Rectal smooth muscle tissue (tissue), 1 donor: ENCODE measurements around the gene SEM1.
"Not testable (repeated sequence)": the region's sequence is repeated elsewhere in the genome, so short reads cannot be mapped to it uniquely, and the experiment has no call there.

Experiments
- H3K27ac ChIP-seq: one replicate; pipeline ENCODE4 v1.7.0; 2013; ENCODE audit warnings: low read depth, low read length, inconsistent platforms
- H3K27me3 ChIP-seq: one replicate; pipeline ENCODE4 v1.7.0; 2013; ENCODE audit warnings: low read length; ENCODE audit not compliant: control insufficient read depth, insufficient read depth
- H3K36me3 ChIP-seq: one replicate; pipeline ENCODE4 v1.7.0; 2013; ENCODE audit warnings: low read length; ENCODE audit not compliant: control insufficient read depth, insufficient read depth
- H3K4me1 ChIP-seq: one replicate; pipeline ENCODE4 v1.7.0; 2013; ENCODE audit warnings: low read length; ENCODE audit not compliant: control insufficient read depth, insufficient read depth
- H3K4me3 ChIP-seq: one replicate; pipeline ENCODE4 v1.7.0; 2013; ENCODE audit warnings: low read length
- H3K9ac ChIP-seq: one replicate; pipeline ENCODE4 v1.7.0; 2013; ENCODE audit warnings: low read length

Gene SEM1

DNA sequence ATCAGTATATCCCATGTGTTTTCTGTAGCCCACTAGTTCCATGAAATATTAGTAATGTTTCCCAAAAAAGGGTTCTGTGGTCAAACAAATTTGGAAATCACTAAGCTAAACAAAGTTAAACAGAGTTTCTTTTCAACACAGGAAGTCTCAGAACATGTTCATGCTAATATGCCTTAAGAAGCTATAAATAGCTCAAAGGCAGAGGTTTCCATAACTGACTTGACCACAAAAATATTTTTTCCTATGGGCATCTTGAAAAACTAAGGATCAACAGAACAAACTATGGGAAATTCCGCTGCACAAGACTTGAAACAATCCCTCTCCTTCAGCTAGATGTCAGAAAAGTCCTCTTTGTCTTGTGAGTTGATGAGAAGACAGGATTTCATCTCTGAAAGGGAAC lies 59.7 kb downstream of the SEM1 start:
- H3K9ac ChIP-seq = no peak overlapping the region
- H3K27me3 ChIP-seq = no peaks in the 10 kb centered on the region

DNA sequence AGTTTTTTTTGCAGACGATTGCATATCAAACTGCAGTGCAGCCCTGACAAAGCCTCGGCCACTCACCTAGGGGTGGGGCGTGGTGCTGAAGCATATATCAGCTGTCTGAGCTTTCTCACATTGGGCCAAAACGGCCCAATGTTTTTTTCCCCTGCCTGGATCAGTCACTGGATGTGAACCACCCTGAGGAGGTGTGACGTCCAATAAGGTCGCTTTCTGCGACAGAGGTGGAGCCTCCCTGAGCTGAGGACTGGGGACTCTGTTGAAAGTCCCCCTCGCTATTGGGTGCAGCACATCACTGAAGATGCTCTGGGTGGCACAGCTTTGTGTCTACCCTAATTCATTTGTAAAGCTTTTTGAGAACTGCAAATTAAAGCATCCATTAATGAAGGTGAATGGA lies 60.9 kb downstream of the SEM1 start:
- no peak overlapping the region for H3K9ac ChIP-seq
- H3K36me3 ChIP-seq = peaks cover 3% of the 10 kb centered on the region
- no peaks in the 10 kb centered on the region for H3K4me1 ChIP-seq
- no peak overlapping the region for H3K4me3 ChIP-seq
- no peaks in the 10 kb centered on the region for H3K27me3 ChIP-seq
- no peak overlapping the region for H3K27ac ChIP-seq

More for the DNA sequence above, 59.7 kb downstream of the SEM1 start:
- Histone ChIP-seq H3K4me1 (no peaks in the 10 kb centered on the region), H3K27ac (no peak overlapping the region), H3K4me3 (no peak overlapping the region), H3K36me3 (peaks cover 3% of the 10 kb centered on the region)

DNA sequence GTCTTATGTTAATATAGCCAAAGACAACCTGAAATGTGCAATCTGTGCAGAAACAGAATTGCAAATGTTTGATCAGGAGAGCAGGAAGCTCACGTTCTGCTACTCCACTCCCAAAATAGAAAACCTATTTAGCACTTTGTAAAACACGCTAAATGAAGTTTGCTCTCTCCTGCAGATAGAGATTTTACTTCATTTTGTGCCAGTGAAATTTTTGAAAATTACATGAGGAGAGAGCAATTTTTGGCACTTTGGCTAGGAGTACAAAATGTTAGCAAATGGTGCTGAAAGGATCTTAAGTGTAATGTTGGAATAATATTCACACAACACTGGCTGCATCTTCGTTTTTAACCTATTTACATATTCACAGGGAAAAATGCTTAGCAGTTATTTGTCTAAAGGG lies 61.9 kb downstream of the SEM1 start:
- no peak overlapping the region for H3K27ac ChIP-seq
- H3K4me3 ChIP-seq = no peak overlapping the region
- H3K36me3 ChIP-seq = peaks cover 3% of the 10 kb centered on the region
- no peaks in the 10 kb centered on the region for H3K4me1 ChIP-seq
- H3K9ac ChIP-seq = no peak overlapping the region
- no peaks in the 10 kb centered on the region for H3K27me3 ChIP-seq

DNA sequence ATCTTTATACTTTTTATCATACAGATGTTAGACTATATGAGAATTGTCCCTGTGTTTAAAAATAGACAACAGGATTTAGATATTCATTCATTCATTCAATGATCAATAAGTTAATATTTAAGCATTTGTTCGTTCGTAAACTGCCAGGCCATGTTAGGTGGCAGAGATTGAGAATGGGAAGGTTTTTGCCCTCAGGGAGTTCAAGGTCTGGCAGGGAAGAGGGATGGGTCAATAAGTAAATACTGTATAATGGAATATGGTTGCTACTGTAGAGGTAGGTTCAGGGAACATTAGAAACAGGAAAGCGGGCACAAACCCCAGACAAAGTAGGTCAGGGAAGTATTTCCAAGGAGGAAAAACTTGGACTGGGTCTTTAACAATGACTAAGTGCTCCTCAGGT lies 64.6 kb downstream of the SEM1 start:
- H3K9ac ChIP-seq = no peak overlapping the region

DNA sequence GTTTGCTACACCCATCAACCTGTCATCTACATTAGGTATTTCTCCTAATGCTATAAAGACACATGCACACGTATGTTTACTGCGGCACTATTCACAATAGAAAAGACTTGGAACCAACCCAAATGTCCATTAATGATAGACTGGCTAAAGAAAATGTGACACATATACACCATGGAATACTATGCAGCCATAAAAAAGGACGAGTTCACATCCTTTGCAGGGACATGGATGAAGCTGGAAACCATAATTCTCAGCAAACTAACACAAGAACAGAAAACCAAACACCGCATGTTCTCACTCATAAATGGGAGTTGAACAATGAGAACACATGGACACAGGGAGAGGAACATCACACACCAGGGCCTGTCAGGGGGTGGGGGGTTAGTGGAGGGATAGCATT lies 66.2 kb downstream of the SEM1 start:
- H3K4me1 ChIP-seq, H3K36me3 ChIP-seq, H3K27ac ChIP-seq, H3K9ac ChIP-seq, H3K27me3 ChIP-seq, H3K4me3 ChIP-seq: not testable (repeated sequence)

More for the DNA sequence above, 64.6 kb downstream of the SEM1 start:
- H3K4me3 ChIP-seq = no peak overlapping the region
- no peaks in the 10 kb centered on the region for H3K4me1 ChIP-seq
- no peaks in the 10 kb centered on the region for H3K27me3 ChIP-seq
- peaks cover 3% of the 10 kb centered on the region for H3K36me3 ChIP-seq
- H3K27ac ChIP-seq = no peak overlapping the region

DNA sequence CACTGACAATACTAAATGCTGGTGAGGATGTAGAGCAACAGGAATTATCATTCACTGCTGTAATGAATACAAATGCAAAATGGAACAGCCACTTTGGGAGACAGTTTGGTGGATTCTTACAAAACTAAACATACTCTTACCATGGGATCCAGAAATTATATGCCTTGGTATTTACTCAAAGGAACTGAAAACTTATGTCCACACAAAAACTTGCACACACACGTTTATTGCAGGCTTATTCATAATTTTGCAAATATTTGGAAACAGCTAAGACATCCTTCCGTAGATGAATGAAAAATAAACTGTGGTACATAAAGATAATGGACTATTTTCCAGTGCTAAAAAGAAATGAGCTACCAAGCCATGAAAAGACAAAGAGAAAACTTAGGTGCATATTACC lies 69.6 kb downstream of the SEM1 start:
- Histone ChIP-seq H3K4me1 (no peaks in the 10 kb centered on the region), H3K27me3 (no peaks in the 10 kb centered on the region), H3K9ac (no peak overlapping the region), H3K27ac (no peak overlapping the region), H3K4me3 (no peak overlapping the region), H3K36me3 (no peaks in the 10 kb centered on the region)
